HUES48 (cell line): ENCODE results near the gene GTF3C1.

Experiments used
- H3K27ac ChIP-seq: one replicate; pipeline ENCODE4 v1.7.0; 2013; ENCODE audit warnings: low read depth, low read length, inconsistent platforms
- H3K27me3 ChIP-seq: 2 replicates; pipeline ENCODE4 v1.6.1; 2013; ENCODE audit warnings: mild to moderate bottlenecking, low read length; ENCODE audit not compliant: control insufficient read depth, insufficient read depth
- H3K36me3 ChIP-seq: 2 replicates; pipeline ENCODE4 v1.6.1; 2013; ENCODE audit warnings: low read length; ENCODE audit not compliant: control insufficient read depth, insufficient read depth
- H3K4me1 ChIP-seq: 2 replicates; pipeline ENCODE4 v1.6.1; 2013; ENCODE audit warnings: mild to moderate bottlenecking, low read length; ENCODE audit not compliant: control insufficient read depth, insufficient read depth
- H3K4me3 ChIP-seq: 2 replicates; pipeline ENCODE4 v1.5.1; 2013; ENCODE audit warnings: mild to moderate bottlenecking, low read depth, low read length
- H3K9ac ChIP-seq: 2 replicates; pipeline ENCODE4 v1.6.1; 2013; ENCODE audit warnings: mild to moderate bottlenecking, low read depth, low read length, moderate library complexity
- H3K9me3 ChIP-seq: 2 replicates; pipeline ENCODE4 v1.6.1; 2013; ENCODE audit warnings: low read length; ENCODE audit not compliant: control insufficient read depth, insufficient read depth

Gene GTF3C1

DNA sequence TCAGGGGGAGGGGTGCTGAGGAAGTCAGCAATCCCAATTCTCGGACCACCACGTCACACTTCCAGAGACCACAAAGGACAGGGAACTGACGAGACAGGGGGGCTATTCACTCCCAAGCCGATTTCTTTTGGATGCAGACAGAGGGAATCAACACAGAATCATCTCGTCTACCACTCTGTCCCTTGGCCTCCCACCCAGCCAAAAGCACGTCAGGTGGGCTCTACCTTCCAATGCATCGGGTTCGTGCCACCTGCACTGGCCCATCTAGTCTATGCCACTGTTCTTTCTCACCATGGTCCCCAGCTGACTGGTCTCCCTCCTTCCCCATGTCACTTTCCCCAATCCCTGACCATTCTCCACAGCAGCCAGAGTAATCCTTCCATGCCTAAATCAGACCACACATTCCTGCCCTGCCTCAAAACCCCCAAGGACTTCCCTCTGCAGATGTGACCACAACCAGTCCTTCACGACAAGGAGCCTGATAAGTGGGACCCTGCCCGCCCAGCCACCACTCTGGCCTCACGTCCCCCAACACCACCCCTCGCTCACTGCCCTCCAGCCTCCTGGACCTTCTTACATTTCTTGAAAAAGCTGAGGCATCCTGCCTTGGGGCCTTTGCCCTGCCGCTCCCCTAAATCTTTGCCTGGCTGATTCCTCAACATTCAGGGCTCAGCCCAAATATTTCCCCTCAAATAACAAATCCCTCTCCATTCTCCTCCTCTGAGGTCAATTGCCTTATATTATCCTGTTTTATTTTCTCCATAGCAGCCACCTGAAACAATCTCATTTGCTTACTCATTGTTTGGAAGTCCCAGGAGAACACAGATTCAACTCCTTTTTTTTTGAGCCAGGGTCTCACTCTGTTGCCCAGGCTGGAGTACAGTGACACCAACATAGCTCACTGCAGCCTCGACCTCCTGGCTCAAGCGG lies 77.4 kb downstream of the GTF3C1 start:
- no peak overlapping the region for H3K27ac ChIP-seq
- H3K9ac ChIP-seq: no peak overlapping the region
- H3K4me1 ChIP-seq: no peaks in the 10 kb centered on the region
- peaks cover 100% of the 10 kb centered on the region for H3K36me3 ChIP-seq
- H3K4me3 ChIP-seq: no peak overlapping the region
- H3K9me3 ChIP-seq: no peaks in the 10 kb centered on the region
- H3K27me3 ChIP-seq: no peaks in the 10 kb centered on the region

DNA sequence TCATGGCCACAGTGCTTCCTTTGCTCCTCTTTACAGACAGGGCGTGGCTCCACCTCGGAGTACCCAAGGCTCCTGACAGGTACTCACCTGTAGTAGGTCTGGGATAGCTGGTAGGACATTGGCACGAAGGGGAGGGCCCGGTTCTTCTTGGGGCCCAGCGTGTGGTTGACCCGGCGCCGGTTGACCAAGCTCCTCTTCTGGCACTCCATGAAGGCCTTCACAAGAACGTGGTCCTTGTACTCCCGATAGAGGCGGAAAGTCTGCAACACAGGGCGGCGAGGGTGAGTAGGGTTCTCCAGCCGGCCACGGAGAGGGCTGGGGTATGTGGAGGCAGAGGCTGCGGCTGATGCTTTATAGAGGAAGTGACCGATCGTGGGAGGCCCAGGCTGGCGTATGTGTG lies 78.1 kb downstream of the GTF3C1 start:
- no peaks in the 10 kb centered on the region for H3K27me3 ChIP-seq
- no peak overlapping the region for H3K4me3 ChIP-seq
- no peak overlapping the region for H3K27ac ChIP-seq
- no peaks in the 10 kb centered on the region for H3K9me3 ChIP-seq
- H3K4me1 ChIP-seq: no peaks in the 10 kb centered on the region
- H3K36me3 ChIP-seq: peaks cover 100% of the 10 kb centered on the region
- no peak overlapping the region for H3K9ac ChIP-seq

GRCh38 chr16:27470567-27471431 lies 78.9 kb downstream of the GTF3C1 start:
- Histone ChIP-seq H3K9ac (no peak overlapping the region), H3K4me1 (no peaks in the 10 kb centered on the region), H3K27me3 (no peaks in the 10 kb centered on the region), H3K36me3 (peaks cover 100% of the 10 kb centered on the region), H3K4me3 (no peak overlapping the region), H3K27ac (no peak overlapping the region), H3K9me3 (no peaks in the 10 kb centered on the region)

- H3K9ac ChIP-seq: no peak overlapping the region
- H3K9me3 ChIP-seq: no peaks in the 10 kb centered on the region
- H3K4me1 ChIP-seq: no peaks in the 10 kb centered on the region
- H3K27ac ChIP-seq: no peak overlapping the region
- H3K4me3 ChIP-seq: no peak overlapping the region
- H3K36me3 ChIP-seq: peaks cover 100% of the 10 kb centered on the region
- H3K27me3 ChIP-seq: no peaks in the 10 kb centered on the region
Observed at GRCh38 chr16:27468941-27469531, 80.7 kb downstream of the GTF3C1 start.

DNA sequence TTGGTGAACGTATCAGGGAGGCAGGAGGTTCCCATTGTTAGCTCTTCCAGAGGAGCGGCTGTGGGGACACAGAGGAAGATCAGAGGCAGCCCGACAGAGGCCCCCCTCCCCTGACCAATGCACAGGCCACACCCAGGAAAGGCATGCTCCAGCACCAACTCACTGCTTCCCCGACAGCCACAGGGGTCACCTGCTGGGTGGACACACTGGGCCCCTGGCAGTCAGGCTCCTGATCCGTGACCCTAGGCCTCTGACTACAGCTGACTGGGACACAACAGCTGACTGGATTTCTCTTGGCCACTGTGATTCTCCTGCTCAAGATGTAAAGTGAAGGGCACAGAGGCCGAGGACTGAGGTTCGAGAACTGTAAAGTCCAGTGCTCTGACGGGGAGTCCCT lies 84.2 kb downstream of the GTF3C1 start:
- Histone ChIP-seq H3K27me3 (no peaks in the 10 kb centered on the region), H3K27ac (no peak overlapping the region), H3K4me1 (no peaks in the 10 kb centered on the region), H3K4me3 (no peak overlapping the region), H3K9me3 (no peaks in the 10 kb centered on the region), H3K36me3 (peaks cover 99% of the 10 kb centered on the region), H3K9ac (no peak overlapping the region)

- H3K27me3 ChIP-seq: no peaks in the 10 kb centered on the region
- no peak overlapping the region for H3K4me3 ChIP-seq
- H3K27ac ChIP-seq: no peak overlapping the region
- H3K9me3 ChIP-seq: no peaks in the 10 kb centered on the region
- no peaks in the 10 kb centered on the region for H3K4me1 ChIP-seq
- no peak overlapping the region for H3K9ac ChIP-seq
- H3K36me3 ChIP-seq: peaks cover 99% of the 10 kb centered on the region
Observed at GRCh38 chr16:27464626-27465482, 84.9 kb downstream of the GTF3C1 start.

- Histone ChIP-seq H3K4me3 (no peak overlapping the region), H3K36me3 (peaks cover 98% of the 10 kb centered on the region)
Observed at GRCh38 chr16:27463741-27464591, 85.7 kb downstream of the GTF3C1 start.

DNA sequence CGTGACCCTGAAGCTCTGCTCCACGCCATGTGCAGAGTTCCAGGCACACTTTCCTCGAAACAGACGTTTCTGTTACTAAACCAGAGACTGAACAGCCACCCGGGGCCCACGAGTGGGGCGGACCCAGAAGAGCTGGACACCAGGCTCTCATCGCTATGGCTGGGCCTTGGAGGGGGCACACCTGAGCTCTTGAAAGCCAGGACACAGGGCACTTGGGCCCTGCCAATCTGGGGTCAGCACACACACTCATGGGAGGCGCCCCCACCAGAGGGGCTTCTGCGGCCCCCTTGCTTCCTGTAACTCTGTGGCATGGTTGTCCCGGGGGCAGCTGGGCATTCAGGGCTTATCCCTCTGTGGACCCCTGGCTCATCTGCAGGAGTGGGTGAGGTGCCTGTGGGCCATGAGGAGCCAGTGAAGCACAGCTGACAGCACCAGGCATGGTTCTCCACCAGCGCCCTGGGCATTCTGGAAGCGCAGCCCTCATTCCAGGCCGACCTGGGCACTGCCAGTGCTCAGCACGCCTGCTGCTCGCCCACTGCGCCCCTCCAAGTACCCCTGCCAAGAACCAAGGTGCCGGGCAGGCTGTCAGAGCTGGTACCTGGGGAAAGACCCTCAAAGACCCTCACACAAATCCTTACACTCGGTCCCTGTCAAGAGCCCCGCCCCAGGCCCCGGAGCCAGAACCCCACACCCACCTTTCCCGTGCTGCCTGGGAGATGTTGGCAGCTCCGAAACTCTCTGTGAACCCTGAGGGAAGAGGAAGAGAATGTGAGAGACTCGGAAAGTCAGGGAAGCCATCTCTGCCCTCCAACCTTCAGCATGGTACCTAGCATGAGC lies 86.6 kb downstream of the GTF3C1 start:
- H3K27me3 ChIP-seq: no peaks in the 10 kb centered on the region
- H3K4me3 ChIP-seq: no peak overlapping the region
- no peak overlapping the region for H3K27ac ChIP-seq
- no peaks in the 10 kb centered on the region for H3K9me3 ChIP-seq
- peaks cover 91% of the 10 kb centered on the region for H3K36me3 ChIP-seq
- H3K9ac ChIP-seq: no peak overlapping the region
- no peaks in the 10 kb centered on the region for H3K4me1 ChIP-seq

More at GRCh38 chr16:27463741-27464591, 85.7 kb downstream of the GTF3C1 start:
- Histone ChIP-seq H3K27ac (no peak overlapping the region), H3K4me1 (no peaks in the 10 kb centered on the region), H3K27me3 (no peaks in the 10 kb centered on the region), H3K9ac (no peak overlapping the region), H3K9me3 (no peaks in the 10 kb centered on the region)

DNA sequence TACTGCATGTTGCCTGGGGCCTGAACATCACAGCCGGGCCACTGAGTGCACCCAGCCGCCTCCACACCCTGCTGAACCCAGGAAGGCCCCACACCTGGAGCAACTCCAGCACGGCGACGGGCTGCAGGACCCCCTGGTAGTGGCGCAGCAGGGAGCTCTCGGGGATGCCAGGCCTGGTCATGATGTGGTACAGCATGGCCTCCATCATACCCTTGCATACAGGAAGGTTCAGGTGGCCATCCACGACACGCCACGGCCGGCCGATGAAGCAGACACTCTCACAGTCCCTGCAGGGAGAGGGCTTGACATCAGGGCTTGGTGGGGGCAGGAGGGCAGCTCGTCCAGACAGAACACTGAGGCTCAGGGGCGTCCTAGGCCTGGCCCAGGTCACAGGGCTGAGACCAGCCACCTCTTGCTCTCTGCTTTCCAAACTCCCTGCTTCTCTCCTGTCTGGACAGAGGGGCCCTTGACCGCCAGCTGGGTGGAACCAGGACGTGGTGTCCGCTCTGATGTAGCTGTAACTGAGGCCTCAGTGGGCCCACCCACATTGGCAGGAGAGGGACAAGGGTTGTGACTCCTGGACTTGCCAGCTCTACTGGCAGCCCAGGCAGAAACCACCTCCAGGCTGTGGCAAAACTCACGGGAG lies 87.4 kb downstream of the GTF3C1 start:
- H3K9ac ChIP-seq: no peak overlapping the region
- no peak overlapping the region for H3K27ac ChIP-seq
- H3K4me1 ChIP-seq: no peaks in the 10 kb centered on the region
- no peak overlapping the region for H3K4me3 ChIP-seq
- no peaks in the 10 kb centered on the region for H3K9me3 ChIP-seq
- H3K27me3 ChIP-seq: no peaks in the 10 kb centered on the region
- H3K36me3 ChIP-seq: peaks cover 84% of the 10 kb centered on the region
